Amniotic epithelial cell (primary cell): ENCODE data around the gene OSGEP.

Source experiments
- DNase-seq: peaks from one replicate; pipeline ENCODE4 v3.0.0-alpha.2; 2010; ENCODE audit warnings: low read depth

The OSGEP gene

GRCh38 chr14:20454516-20455354 lies at the start of gene OSGEP, which contains the start of gene APEX1:
OSGEP (minus strand) TSS chr14:20454812; CDS start chr14:20454683, 129 bp downstream.
APEX1 (plus strand) TSS chr14:20455226; CDS start chr14:20455646, 420 bp downstream.
- peak; percentile 98 for DNase-seq

- DNase-seq: no peak
Measured at GRCh38 chr14:20503898-20504297, 49.3 kb upstream of the OSGEP start.

- peak; percentile 32 for DNase-seq
Measured at GRCh38 chr14:20501346-20501745, 46.7 kb upstream of the OSGEP start.

- DNase-seq: no peak
Measured at GRCh38 chr14:20499881-20500280, 45.3 kb upstream of the OSGEP start.

GRCh38 chr14:20499108-20499507 lies 44.5 kb upstream of the OSGEP start:
- no peak for DNase-seq

- DNase-seq: no peak
Measured at GRCh38 chr14:20498622-20499021, 44.0 kb upstream of the OSGEP start.

GRCh38 chr14:20494935-20495766 lies 40.5 kb upstream of the OSGEP start:
- peak; percentile 19 for DNase-seq

GRCh38 chr14:20493634-20494033 lies 39.0 kb upstream of the OSGEP start:
- no peak for DNase-seq

GRCh38 chr14:20492486-20492885 lies 37.9 kb upstream of the OSGEP start:
- no peak for DNase-seq

- no peak for DNase-seq
Measured at GRCh38 chr14:20490563-20490962, 36.0 kb upstream of the OSGEP start.

- peak; percentile 32 for DNase-seq
Measured at GRCh38 chr14:20489093-20489994, 34.7 kb upstream of the OSGEP start.

- DNase-seq: no peak
Measured at GRCh38 chr14:20487396-20487725, 32.7 kb upstream of the OSGEP start.

GRCh38 chr14:20486684-20487395 lies 32.2 kb upstream of the OSGEP start:
- no peak for DNase-seq

- no peak for DNase-seq
Measured at GRCh38 chr14:20485900-20486299, 31.3 kb upstream of the OSGEP start.

GRCh38 chr14:20482382-20482781 lies 27.8 kb upstream of the OSGEP start:
- DNase-seq: no peak

- DNase-seq: no peak
Measured at GRCh38 chr14:20478894-20479293, 24.3 kb upstream of the OSGEP start.

GRCh38 chr14:20477211-20477876 lies 22.7 kb upstream of the OSGEP start:
- peak; percentile 98 for DNase-seq

GRCh38 chr14:20476776-20477175 lies 22.2 kb upstream of the OSGEP start:
- DNase-seq: peak; percentile 32

- DNase-seq: no peak
Measured at GRCh38 chr14:20472536-20473169, 18.0 kb upstream of the OSGEP start.

GRCh38 chr14:20470603-20470901 lies 15.9 kb upstream of the OSGEP start:
- peak; percentile 20 for DNase-seq
